Measurements from ENCODE around the gene FLACC1. TPM values are rescaled to one million over a fixed set of nuclear protein-coding genes. Genes with fewer than 3 reads are reported as not detected.
A peak's percentile ranks its signal among the peaks of the same experiment; 100 is the strongest.

Gene FLACC1
- total RNA-seq, 1 experiment from 2014 or later, result 1.3 TPM

DNA sequence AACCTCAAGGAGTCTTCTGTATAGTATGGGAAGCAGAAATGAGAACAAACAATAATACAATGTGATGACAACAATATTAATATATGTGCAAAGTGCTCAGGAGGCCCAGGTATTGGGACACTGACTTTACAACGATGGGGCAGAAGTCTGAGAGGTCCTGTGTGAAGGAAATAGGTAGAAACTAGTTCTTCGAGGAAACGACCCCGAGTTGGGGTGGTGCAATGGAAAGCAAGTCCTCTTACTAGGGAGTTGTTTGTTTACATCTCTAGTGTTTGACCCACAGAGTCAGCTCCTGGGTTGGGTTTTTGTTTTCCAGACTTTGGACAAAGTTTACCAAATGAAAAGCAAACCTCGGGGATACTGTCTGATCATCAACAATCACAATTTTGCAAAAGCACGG lies 80.6 kb downstream of the FLACC1 start:
- DNase-seq (ENCODE audit: low read depth), result no peak

DNA sequence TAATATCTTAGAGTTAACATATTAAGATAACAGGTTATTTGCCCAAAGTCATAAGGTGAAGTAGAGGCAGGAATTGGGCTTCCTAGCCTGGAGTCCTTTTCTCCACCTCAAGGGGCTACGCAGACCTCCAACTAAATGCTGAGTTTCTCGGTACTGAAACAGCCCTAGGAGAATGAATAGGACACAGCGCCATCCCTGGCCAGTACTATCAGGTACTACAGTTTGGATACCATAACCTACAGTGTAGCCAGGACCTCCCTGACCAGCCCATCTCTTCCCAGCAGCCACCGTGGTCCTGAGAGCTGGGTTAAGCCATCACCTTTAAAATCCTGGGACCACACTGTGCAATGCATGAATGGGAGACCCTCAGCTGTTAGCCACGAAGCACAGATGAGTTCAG lies 81.2 kb downstream of the FLACC1 start:
- no peak for DNase-seq (ENCODE audit: low read depth)

- DNase-seq (ENCODE audit: low read depth), result no peak
These were observed 82.1 kb downstream of the FLACC1 start for GRCh38 chr2:201275069-201275468.

DNA sequence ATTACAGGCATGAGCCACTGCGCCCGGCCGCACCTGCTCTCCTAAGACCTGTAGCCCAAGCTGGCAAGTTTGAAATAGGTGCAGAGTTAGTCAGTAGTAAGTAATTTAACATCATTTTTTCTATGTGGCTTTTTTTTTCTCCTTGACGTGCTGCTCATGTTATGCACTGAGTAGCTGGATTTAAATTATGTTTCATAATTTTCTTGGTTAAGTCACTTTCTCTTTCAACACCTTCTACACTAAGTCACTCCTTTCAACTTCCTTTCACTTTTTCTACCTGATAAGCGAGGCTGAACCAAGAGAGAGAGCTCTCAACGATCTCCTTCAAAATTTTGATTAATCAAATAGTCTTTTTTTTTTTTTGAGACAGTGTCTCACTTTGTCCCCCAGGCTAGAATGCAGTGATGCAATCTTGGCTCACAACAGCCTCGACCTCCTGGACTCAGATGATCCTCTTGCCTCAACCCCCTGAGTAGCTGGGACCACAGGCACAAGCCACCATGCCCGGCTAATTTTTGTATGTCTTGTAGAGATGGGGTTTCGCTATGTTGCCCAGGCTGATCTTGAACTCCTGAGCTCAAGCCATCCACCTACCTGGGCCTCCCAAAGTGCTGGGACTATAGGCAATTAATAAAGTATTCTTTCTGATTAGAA lies 83.7 kb downstream of the FLACC1 start:
- no peak for DNase-seq (ENCODE audit: low read depth)

GRCh38 chr2:201271917-201272316 lies 85.2 kb downstream of the FLACC1 start:
- no peak for DNase-seq (ENCODE audit: low read depth)

- DNase-seq (ENCODE audit: low read depth), result no peak
These were observed 86.7 kb downstream of the FLACC1 start for GRCh38 chr2:201270293-201271001.

- DNase-seq (ENCODE audit: low read depth), result no peak
These were observed 87.4 kb downstream of the FLACC1 start for GRCh38 chr2:201269764-201270163.

- no peak for DNase-seq (ENCODE audit: low read depth)
These were observed 89.7 kb downstream of the FLACC1 start for GRCh38 chr2:201267278-201268030.

- DNase-seq (ENCODE audit: low read depth), result no peak
These were observed 90.5 kb downstream of the FLACC1 start for GRCh38 chr2:201266629-201267028.

DNA sequence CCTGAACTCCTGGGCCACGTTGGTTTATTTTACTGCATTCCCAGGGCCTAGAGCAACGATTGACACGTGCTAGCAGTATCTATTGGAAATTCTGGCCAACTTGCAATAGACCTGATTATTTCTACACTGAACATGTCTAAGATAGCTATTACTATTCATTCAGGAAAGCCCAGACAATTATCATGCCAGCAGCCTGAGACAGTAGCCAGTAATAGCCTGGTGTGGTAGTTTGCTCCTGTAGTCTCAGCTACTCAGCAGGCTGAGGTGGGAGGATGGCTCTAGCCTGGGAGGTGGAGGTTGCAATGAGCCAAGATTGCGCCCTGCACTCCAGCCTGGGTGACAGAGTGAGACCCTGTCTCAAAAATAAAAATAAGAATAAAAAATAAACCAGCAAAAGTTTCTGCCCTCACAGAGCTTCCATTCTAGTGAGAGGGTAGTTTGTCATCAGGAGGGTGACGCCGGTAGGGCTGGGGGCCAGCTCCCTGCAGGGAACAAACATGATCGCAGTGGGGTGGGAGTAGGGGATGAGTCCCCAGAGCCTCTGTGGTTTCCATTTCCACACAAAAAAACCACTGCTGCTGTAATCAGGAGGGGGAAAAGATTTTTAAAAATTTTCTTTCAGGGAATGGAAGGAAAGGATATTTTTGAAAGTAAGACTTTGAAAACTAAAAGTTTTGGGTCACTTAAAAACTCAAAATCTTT lies 92.5 kb downstream of the FLACC1 start:
- no peak for DNase-seq (ENCODE audit: low read depth)

DNA sequence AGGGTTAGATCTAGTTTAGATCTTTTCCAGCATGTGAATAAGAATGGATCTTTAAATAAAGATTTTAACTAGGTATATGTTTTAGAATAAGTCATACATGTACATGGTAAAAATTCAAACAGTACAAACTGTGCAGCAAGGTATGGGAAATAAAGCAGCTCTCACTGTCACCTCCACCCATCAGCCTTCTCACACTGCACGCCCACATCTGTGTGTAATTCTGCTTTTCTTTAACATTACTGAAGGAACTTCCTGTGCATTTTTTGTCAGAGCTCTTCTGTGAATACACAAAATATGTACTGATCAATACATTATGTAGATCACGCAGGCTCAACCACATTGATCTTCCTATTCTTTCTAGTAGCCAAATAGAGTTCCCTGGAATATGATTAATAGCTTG lies 93.4 kb downstream of the FLACC1 start:
- DNase-seq (ENCODE audit: low read depth), result no peak

- DNase-seq (ENCODE audit: low read depth), result no peak
These were observed 94.4 kb downstream of the FLACC1 start for GRCh38 chr2:201262718-201263117.

DNA sequence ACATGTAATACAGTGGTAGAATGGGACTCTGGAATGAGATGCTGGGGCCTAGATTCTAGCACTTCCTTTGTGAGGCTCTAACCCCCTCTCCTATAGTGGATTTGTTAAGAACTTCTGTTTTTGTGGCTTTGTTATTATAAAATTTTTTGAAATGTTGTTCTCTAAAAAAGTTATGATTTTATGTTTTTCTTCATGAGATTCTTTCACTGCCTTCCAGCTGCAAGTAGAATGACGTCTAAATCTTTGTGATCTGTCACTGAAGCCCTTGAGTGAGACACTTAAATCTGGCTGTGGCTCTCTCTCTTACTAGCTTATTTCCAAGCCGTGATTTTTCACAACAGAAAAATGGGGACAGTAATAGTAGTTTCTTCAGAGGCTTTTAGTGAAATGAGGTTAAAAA lies 95.2 kb downstream of the FLACC1 start:
- DNase-seq (ENCODE audit: low read depth), result no peak

- no peak for DNase-seq (ENCODE audit: low read depth)
These were observed 95.7 kb downstream of the FLACC1 start for GRCh38 chr2:201261471-201261870.

- peak; percentile 29 for DNase-seq (ENCODE audit: low read depth)
These were observed 96.8 kb downstream of the FLACC1 start, which contains the start of gene CASP8 for GRCh38 chr2:201260302-201260800. CASP8 (plus strand) TSS chr2:201260536; CDS start chr2:201266487, 5,951 bp downstream.

- no peak for DNase-seq (ENCODE audit: low read depth)
These were observed 98.2 kb downstream of the FLACC1 start for GRCh38 chr2:201258666-201259615.

- DNase-seq (ENCODE audit: low read depth), result peak; percentile 79
These were observed 99.0 kb downstream of the FLACC1 start for GRCh38 chr2:201257956-201258665.

GRCh38 chr2:201257381-201257955 lies 99.7 kb downstream of the FLACC1 start:
- no peak for DNase-seq (ENCODE audit: low read depth)

GRCh38 chr2:201256082-201256481 lies 101.1 kb downstream of the FLACC1 start:
- no peak for DNase-seq (ENCODE audit: low read depth)
